GM18873 (cell line): ENCODE measurements around the gene SCN11A.

Source experiments
- ATAC-seq: cut with Tn5 transposase; IDR thresholded peaks from one replicate; pipeline ENCODE4 v1.9.1; 2021; ENCODE audit warnings: mild to moderate bottlenecking, moderate library complexity, moderate number of reproducible peaks; ENCODE audit not compliant: unreplicated experiment, low FRiP score

The SCN11A gene

GRCh38 chr3:39051649-39052561 lies at the start of gene SCN11A, which contains the start of gene WDR48:
Gene SCN11A, minus strand, starts transcription at chr3:39051944. Its CDS starts 101,582 bp downstream, at chr3:38950362.
Gene WDR48, plus strand, starts transcription at chr3:39052016. Its CDS starts 10 bp downstream, at chr3:39052026.
- ATAC-seq, result peak; percentile 96

GRCh38 chr3:39101022-39101689 lies 49.4 kb upstream of the SCN11A start:
- no peak for ATAC-seq

- ATAC-seq, result no peak
These were observed 48.7 kb upstream of the SCN11A start for GRCh38 chr3:39100500-39100886.

GRCh38 chr3:39099738-39100499 lies 48.2 kb upstream of the SCN11A start:
- ATAC-seq, result no peak

GRCh38 chr3:39099242-39099641 lies 47.5 kb upstream of the SCN11A start:
- no peak for ATAC-seq

- ATAC-seq, result no peak
These were observed 46.8 kb upstream of the SCN11A start for GRCh38 chr3:39098473-39099000.

GRCh38 chr3:39097716-39098472 lies 46.1 kb upstream of the SCN11A start:
- ATAC-seq, result no peak

- no peak for ATAC-seq
These were observed 45.0 kb upstream of the SCN11A start for GRCh38 chr3:39096775-39097174.

- no peak for ATAC-seq
These were observed 44.0 kb upstream of the SCN11A start for GRCh38 chr3:39095778-39096177.

- ATAC-seq, result no peak
These were observed 43.3 kb upstream of the SCN11A start for GRCh38 chr3:39094851-39095677.

- no peak for ATAC-seq
These were observed 39.2 kb upstream of the SCN11A start for GRCh38 chr3:39090922-39091321.

- ATAC-seq, result no peak
These were observed 37.1 kb upstream of the SCN11A start for GRCh38 chr3:39088889-39089288.

GRCh38 chr3:39088456-39088855 lies 36.7 kb upstream of the SCN11A start:
- ATAC-seq, result no peak

- ATAC-seq, result no peak
These were observed 34.4 kb upstream of the SCN11A start for GRCh38 chr3:39086144-39086543.

GRCh38 chr3:39082666-39083313 lies 31.0 kb upstream of the SCN11A start:
- ATAC-seq, result no peak

- no peak for ATAC-seq
These were observed 28.3 kb upstream of the SCN11A start for GRCh38 chr3:39080026-39080425.

GRCh38 chr3:39079530-39079929 lies 27.8 kb upstream of the SCN11A start:
- ATAC-seq, result no peak

GRCh38 chr3:39075910-39076309 lies 24.2 kb upstream of the SCN11A start:
- ATAC-seq, result no peak

GRCh38 chr3:39068556-39068955 lies 16.8 kb upstream of the SCN11A start:
- ATAC-seq, result no peak
